HFFc6 (cell line): ENCODE results near the gene CHRNA5. TPM values are rescaled to one million over a fixed set of nuclear protein-coding genes. Genes with fewer than 3 reads are reported as not detected.

Experiments
- DNase-seq: peaks from one replicate; pipeline ENCODE4 v3.0.0-alpha.2; 2018
- H3K27ac Mint-ChIP-seq: 2 replicates; pipeline ENCODE4 v1.8.0; 2020; ENCODE audit warnings: mild to moderate bottlenecking, mixed read lengths
- H3K27me3 Mint-ChIP-seq: 2 replicates; pipeline ENCODE4 v1.8.0; 2021; ENCODE audit warnings: mild to moderate bottlenecking, moderate library complexity, mixed read lengths; ENCODE audit not compliant: insufficient read depth
- H3K36me3 Mint-ChIP-seq: 2 replicates; pipeline ENCODE4 v1.8.0; 2021; ENCODE audit warnings: low read depth, mixed read lengths
- H3K4me1 Mint-ChIP-seq: 2 replicates; pipeline ENCODE4 v1.8.0; 2020; ENCODE audit warnings: low read depth, mixed read lengths
- H3K4me3 Mint-ChIP-seq: 2 replicates; pipeline ENCODE4 v1.8.0; 2020; ENCODE audit warnings: mild to moderate bottlenecking, moderate library complexity, mixed read lengths
- H3K9me3 Mint-ChIP-seq: 2 replicates; pipeline ENCODE4 v1.8.0; 2020; ENCODE audit warnings: mild to moderate bottlenecking, mixed read lengths
- total RNA-seq, 6 experiments: library from RNA; stranded (reverse); fragmentation: NEBNext Ultra II Directional; extraction: Animal tissue kit (Norgen Biotek cat#: 25700); gene quantifications; 2 replicates in 1 of 6; 3 replicates in 5 of 6; pipeline ENCODE4 v1.2.3, GENCODE V29; 2021
- TF ChIP-seq, protein P1 (sequence below): fragments of 200-600 bp; sonication (generic); IDR thresholded peaks from 2 replicates; pipeline ENCODE4 v1.5.0; 2021; ENCODE audit warnings: antibody characterized with exemption, mild to moderate bottlenecking

CHRNA5 gene
- total RNA-seq, 6 experiments from 2014 or later = 0.94 to 2.1 (median 1.6) TPM

DNA sequence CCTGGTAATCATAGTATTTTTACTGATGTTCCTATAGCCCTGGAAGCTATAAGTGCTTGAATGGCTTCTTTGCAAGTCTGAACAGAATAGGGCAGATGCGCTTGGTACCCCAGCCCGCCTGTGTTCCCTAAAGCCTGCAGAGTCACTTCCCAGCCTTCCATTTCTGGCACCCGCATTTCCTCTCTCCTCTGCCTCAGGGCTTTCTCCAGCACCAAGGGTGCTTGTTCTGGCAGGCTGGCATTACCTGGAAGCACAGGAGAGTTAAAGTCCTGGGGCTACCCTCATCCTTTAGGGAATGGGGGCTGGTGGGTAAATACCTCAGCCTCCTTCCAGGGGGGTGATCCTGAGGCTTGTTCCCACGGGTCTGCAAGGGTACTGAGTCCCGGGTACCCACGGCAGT is 62.9 kb downstream of the CHRNA5 start:
- Mint-ChIP-seq H3K36me3 (peaks cover 3% of the 10 kb centered on the region; the same call in 1 of the 2 replicates), H3K4me3 (no peak overlapping the region), H3K27ac (no peak overlapping the region), H3K4me1 (no peaks in the 10 kb centered on the region), H3K9me3 (peaks cover 7% of the 10 kb centered on the region), H3K27me3 (peaks cover 47% of the 10 kb centered on the region)
- no peak for DNase-seq
- TF ChIP-seq, protein P1, sequence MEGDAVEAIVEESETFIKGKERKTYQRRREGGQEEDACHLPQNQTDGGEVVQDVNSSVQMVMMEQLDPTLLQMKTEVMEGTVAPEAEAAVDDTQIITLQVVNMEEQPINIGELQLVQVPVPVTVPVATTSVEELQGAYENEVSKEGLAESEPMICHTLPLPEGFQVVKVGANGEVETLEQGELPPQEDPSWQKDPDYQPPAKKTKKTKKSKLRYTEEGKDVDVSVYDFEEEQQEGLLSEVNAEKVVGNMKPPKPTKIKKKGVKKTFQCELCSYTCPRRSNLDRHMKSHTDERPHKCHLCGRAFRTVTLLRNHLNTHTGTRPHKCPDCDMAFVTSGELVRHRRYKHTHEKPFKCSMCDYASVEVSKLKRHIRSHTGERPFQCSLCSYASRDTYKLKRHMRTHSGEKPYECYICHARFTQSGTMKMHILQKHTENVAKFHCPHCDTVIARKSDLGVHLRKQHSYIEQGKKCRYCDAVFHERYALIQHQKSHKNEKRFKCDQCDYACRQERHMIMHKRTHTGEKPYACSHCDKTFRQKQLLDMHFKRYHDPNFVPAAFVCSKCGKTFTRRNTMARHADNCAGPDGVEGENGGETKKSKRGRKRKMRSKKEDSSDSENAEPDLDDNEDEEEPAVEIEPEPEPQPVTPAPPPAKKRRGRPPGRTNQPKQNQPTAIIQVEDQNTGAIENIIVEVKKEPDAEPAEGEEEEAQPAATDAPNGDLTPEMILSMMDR = no peak

DNA sequence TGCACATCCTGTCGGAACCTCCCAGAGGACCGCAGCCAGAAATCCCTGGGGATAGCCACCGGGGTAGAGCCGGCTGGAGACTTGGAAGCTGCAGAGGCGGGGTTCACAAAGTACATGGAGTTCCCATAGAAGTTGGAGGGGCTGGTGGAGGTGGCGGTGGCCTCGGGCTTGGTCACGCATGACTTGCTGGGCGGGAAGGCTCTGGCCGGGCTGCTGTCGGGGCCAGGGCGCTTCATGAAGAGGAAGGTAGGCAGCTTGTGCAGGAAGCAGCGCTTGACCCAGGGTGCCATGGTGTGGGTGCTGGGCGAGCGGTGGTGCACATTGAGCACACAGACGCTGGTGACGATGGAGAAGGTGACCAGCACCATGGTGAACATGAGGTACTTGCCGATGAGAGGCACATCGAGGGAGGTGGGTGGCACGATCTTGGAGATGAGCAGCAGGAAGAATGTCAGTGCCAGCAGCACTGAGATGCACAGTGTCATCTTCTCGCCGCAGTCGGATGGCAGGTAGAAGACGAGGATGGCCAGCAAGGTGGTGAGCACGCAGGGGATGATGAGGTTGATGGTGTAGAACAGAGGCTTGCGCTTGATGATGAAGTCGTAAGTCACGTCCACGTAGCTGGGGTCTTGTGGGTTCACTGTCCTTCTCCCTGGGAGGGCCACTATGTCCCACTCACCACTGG is 63.9 kb downstream of the CHRNA5 start:
- Mint-ChIP-seq H3K27ac (no peak overlapping the region), H3K36me3 (peaks cover 8% of the 10 kb centered on the region), H3K9me3 (peaks cover 13% of the 10 kb centered on the region), H3K4me1 (no peaks in the 10 kb centered on the region), H3K27me3 (peaks cover 44% of the 10 kb centered on the region), H3K4me3 (no peak overlapping the region)
- DNase-seq = no peak
- TF ChIP-seq, protein P1 = no peak

GRCh38 chr15:78629716-78630065 is 64.4 kb downstream of the CHRNA5 start:
- H3K27ac Mint-ChIP-seq = no peak overlapping the region
- H3K9me3 Mint-ChIP-seq = peaks cover 13% of the 10 kb centered on the region
- H3K27me3 Mint-ChIP-seq = peaks cover 44% of the 10 kb centered on the region
- no peaks in the 10 kb centered on the region for H3K4me1 Mint-ChIP-seq
- peaks cover 8% of the 10 kb centered on the region for H3K36me3 Mint-ChIP-seq
- DNase-seq = no peak
- TF ChIP-seq, protein P1 = no peak
- H3K4me3 Mint-ChIP-seq = no peak overlapping the region

GRCh38 chr15:78630886-78631633 is 65.7 kb downstream of the CHRNA5 start:
- no peak for DNase-seq
- no peak overlapping the region for H3K27ac Mint-ChIP-seq
- peaks cover 13% of the 10 kb centered on the region for H3K9me3 Mint-ChIP-seq
- peaks cover 8% of the 10 kb centered on the region for H3K36me3 Mint-ChIP-seq
- no peak overlapping the region for H3K4me3 Mint-ChIP-seq
- H3K27me3 Mint-ChIP-seq = peaks cover 47% of the 10 kb centered on the region
- TF ChIP-seq, protein P1 = no peak
- H3K4me1 Mint-ChIP-seq = no peaks in the 10 kb centered on the region

DNA sequence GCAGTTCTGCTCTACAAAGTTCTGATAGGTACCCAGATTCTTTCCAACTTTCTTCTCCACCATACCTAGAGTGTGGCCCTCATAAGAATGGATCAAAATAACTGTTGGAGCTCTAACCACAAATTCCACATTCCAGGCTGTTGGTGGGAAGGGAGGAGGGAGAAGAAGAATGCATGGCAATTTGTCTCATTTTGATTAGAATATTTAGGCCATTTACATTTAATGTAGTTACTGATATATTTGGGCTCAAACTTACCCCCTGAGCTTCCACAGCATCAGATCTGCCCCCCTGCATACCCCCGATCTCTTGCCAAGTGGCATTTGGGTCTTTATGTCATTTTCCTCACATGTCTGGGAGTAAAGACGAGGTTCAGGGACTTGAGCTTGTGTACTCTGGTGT is 68.0 kb downstream of the CHRNA5 start:
- DNase-seq = no peak
- Mint-ChIP-seq H3K9me3 (peaks cover 13% of the 10 kb centered on the region), H3K27ac (no peak overlapping the region), H3K27me3 (peaks cover 47% of the 10 kb centered on the region), H3K4me3 (no peak overlapping the region), H3K36me3 (peaks cover 8% of the 10 kb centered on the region), H3K4me1 (no peaks in the 10 kb centered on the region)
- TF ChIP-seq, protein P1 = no peak
